SU-DHL-6 (cell line): ENCODE results near the gene SBF1.

Source experiments
- H2AFZ ChIP-seq: fragments of 200-600 bp; sonication (generic); 2 replicates; pipeline ENCODE4 v1.6.1; 2014; ENCODE audit warnings: low read depth, mild to moderate bottlenecking, moderate library complexity, mixed read lengths, antibody characterized with exemption, low read length; ENCODE audit not compliant: severe bottlenecking
- H3F3A ChIP-seq: fragments of 200-600 bp; shearing (Covaris generic); 2 replicates; pipeline ENCODE4 v1.6.0; 2016; ENCODE audit warnings: antibody characterized with exemption, mild to moderate bottlenecking; ENCODE audit not compliant: insufficient read depth
- H3K27ac ChIP-seq: fragments of 200-600 bp; sonication (generic); 2 replicates; pipeline ENCODE4 v1.5.1; 2016; ENCODE audit warnings: low read depth, mild to moderate bottlenecking, low read length, moderate library complexity, mixed read lengths
- H3K27me3 ChIP-seq: fragments of 200-600 bp; sonication (generic), shearing (Covaris generic); 2 replicates; pipeline ENCODE4 v1.6.0; 2014; ENCODE audit warnings: mild to moderate bottlenecking, low read length
- H3K36me3 ChIP-seq: fragments of 200-600 bp; sonication (generic); 2 replicates; pipeline ENCODE4 v1.6.1; 2014; ENCODE audit warnings: mild to moderate bottlenecking, low read length, mixed read lengths
- H3K4me2 ChIP-seq: fragments of 300-600, 200-600 bp; shearing (Covaris generic), sonication (generic); 2 replicates; pipeline ENCODE4 v1.6.0; 2014; ENCODE audit warnings: low read length, low read depth, mild to moderate bottlenecking; ENCODE audit not compliant: poor library complexity, severe bottlenecking
- H3K4me3 ChIP-seq: fragments of 200-600 bp; sonication (generic); 2 replicates; pipeline ENCODE4 v1.5.1; 2014; ENCODE audit warnings: antibody characterized with exemption, low read length, mild to moderate bottlenecking, mixed read lengths; ENCODE audit not compliant: insufficient read depth, poor library complexity, severe bottlenecking
- H3K79me2 ChIP-seq: fragments of 200-600 bp; sonication (generic); 2 replicates; pipeline ENCODE4 v1.6.1; 2014; ENCODE audit warnings: mild to moderate bottlenecking, low read length, moderate library complexity; ENCODE audit not compliant: insufficient read depth
- H3K9ac ChIP-seq: fragments of 200-600 bp; sonication (generic); 2 replicates; pipeline ENCODE4 v1.7.0; 2014; ENCODE audit warnings: mild to moderate bottlenecking, low read length
- H3K9me2 ChIP-seq: fragments of 200-600 bp; sonication (generic); replicated peaks from 2 replicates; pipeline ENCODE4 v1.6.1; 2014; ENCODE audit warnings: low read length; ENCODE audit not compliant: insufficient read depth
- H3K9me3 ChIP-seq: fragments of 200-600 bp; sonication (generic); 2 replicates; pipeline ENCODE4 v1.6.1; 2014; ENCODE audit warnings: low read length, mixed read lengths; ENCODE audit not compliant: insufficient read depth
- H4K20me1 ChIP-seq: fragments of 200-600 bp; sonication (generic); 2 replicates; pipeline ENCODE4 v1.6.1; 2014; ENCODE audit warnings: low read depth, mild to moderate bottlenecking, antibody characterized with exemption, low read length, moderate library complexity, mixed read lengths
- CTCF ChIP-seq: fragments of 200-600 bp; sonication (generic); IDR thresholded peaks from one replicate; pipeline ENCODE4 v1.5.1; 2017; ENCODE audit warnings: antibody characterized with exemption, mild to moderate bottlenecking, low read length, moderate library complexity; ENCODE audit not compliant: insufficient read depth, poor library complexity, severe bottlenecking
- EZH2phosphoT487 ChIP-seq: fragments of 200-600 bp; sonication (generic), shearing (Covaris generic); conservative IDR thresholded peaks from 2 replicates; pipeline ENCODE4 v1.6.1; 2018; ENCODE audit warnings: mild to moderate bottlenecking, antibody characterized with exemption, low read length, moderate library complexity, mixed read lengths

Gene SBF1

GRCh38 chr22:50473088-50473487, 1.7 kb downstream of the SBF1 start:
- no peaks in the 10 kb centered on the region for H3K27me3 ChIP-seq
- no peaks in the 10 kb centered on the region for H3K9me2 ChIP-seq
- peaks cover 52% of the 10 kb centered on the region for H3K79me2 ChIP-seq
- H3F3A ChIP-seq, result peaks cover 33% of the 10 kb centered on the region
- no peaks in the 10 kb centered on the region for H3K9me3 ChIP-seq
- peak overlapping the region; percentile 79 for H3K4me2 ChIP-seq
- H3K36me3 ChIP-seq, result no peaks in the 10 kb centered on the region
- peak overlapping the region; percentile 74 for H3K4me3 ChIP-seq
- H3K9ac ChIP-seq, result peak overlapping the region; percentile 78
- TF ChIP-seq EZH2phosphoT487 (no peak), CTCF (peak; percentile 91)
- H3K27ac ChIP-seq, result peak overlapping the region; percentile 99
- H4K20me1 ChIP-seq, result no peaks in the 10 kb centered on the region; the same call in 1 of the 2 replicates
- H2AFZ ChIP-seq, result no peak overlapping the region

- Histone ChIP-seq H3K4me3 (no peak overlapping the region), H3F3A (peaks cover 33% of the 10 kb centered on the region), H2AFZ (no peak overlapping the region), H4K20me1 (no peaks in the 10 kb centered on the region; the same call in 1 of the 2 replicates), H3K36me3 (no peaks in the 10 kb centered on the region), H3K9me2 (no peaks in the 10 kb centered on the region), H3K27ac (peak overlapping the region; percentile 99), H3K79me2 (peaks cover 59% of the 10 kb centered on the region), H3K4me2 (peak overlapping the region; percentile 79), H3K9me3 (no peaks in the 10 kb centered on the region), H3K27me3 (no peaks in the 10 kb centered on the region), H3K9ac (peak overlapping the region; percentile 78)
- TF ChIP-seq CTCF (no peak), EZH2phosphoT487 (no peak)
These were observed 2.9 kb downstream of the SBF1 start for GRCh38 chr22:50471962-50472361.

- peaks cover 62% of the 10 kb centered on the region for H3K79me2 ChIP-seq
- H4K20me1 ChIP-seq, result no peaks in the 10 kb centered on the region; the same call in 1 of the 2 replicates
- peak overlapping the region; percentile 79 for H3K4me2 ChIP-seq
These were observed 3.5 kb downstream of the SBF1 start for GRCh38 chr22:50471197-50471847.

More at GRCh38 chr22:50471197-50471847, 3.5 kb downstream of the SBF1 start:
- Histone ChIP-seq H3K9me3 (no peaks in the 10 kb centered on the region), H3K9ac (peak overlapping the region; percentile 78), H3K9me2 (no peaks in the 10 kb centered on the region), H3K4me3 (peak overlapping the region; percentile 23), H3K27me3 (no peaks in the 10 kb centered on the region), H3K36me3 (no peaks in the 10 kb centered on the region), H3K27ac (peak overlapping the region; percentile 99), H2AFZ (no peak overlapping the region), H3F3A (peaks cover 33% of the 10 kb centered on the region)
- TF ChIP-seq EZH2phosphoT487 (no peak), CTCF (no peak)
